AG04449 (cell line): ENCODE data around the gene SEMA3B.

ENCODE experiments used
- CTCF ChIA-PET: fragments of 350-600 bp; formaldehyde crosslinking; extraction: SDS; loops from one replicate; lab custom pipeline; 2021; ENCODE audit warnings: antibody characterized with exemption; lab: Yijun Ruan, JAX
- POLR2A ChIA-PET: fragments of 400-600, 350-600 bp; formaldehyde crosslinking; extraction: SDS; loops from one replicate; lab custom pipeline; 2020; ENCODE audit warnings: antibody characterized with exemption, inconsistent platforms; lab: Yijun Ruan, JAX
- DNase-seq: peaks from one replicate; pipeline ENCODE4 v3.0.0-alpha.2; 2010; ENCODE audit warnings: low read depth, low spot score
- H3K4me3 ChIP-seq: 2 replicates; pipeline ENCODE4 v1.5.1; 2011; ENCODE audit warnings: low read depth, mild to moderate bottlenecking, control low read depth, low read length
- TF ChIP-seq, protein P1 (sequence below): IDR thresholded peaks from one replicate; pipeline ENCODE4 v1.5.1; 2011; ENCODE audit warnings: mild to moderate bottlenecking, moderate library complexity, low read length, control low read depth, inconsistent platforms; ENCODE audit not compliant: insufficient read depth; ENCODE audit errors: missing control alignments

The SEMA3B gene

GRCh38 chr3:50245251-50245745 lies 23.6 kb upstream of the SEMA3B start:
- no peak for DNase-seq
- ChIA-PET POLR2A (no interaction called here), CTCF (interaction anchor here (0.8 to 47.4 kb wide), 5 partner anchors 11 to 53 kb away, joined by 5 to 1609 read pairs (median 33); partner anchors contain the start of genes GNAT1, LSMEM2 and SEMA3B)
- H3K4me3 ChIP-seq = peak overlapping the region; percentile 51; the same call in 1 of the 2 replicates
- TF ChIP-seq, protein P1, sequence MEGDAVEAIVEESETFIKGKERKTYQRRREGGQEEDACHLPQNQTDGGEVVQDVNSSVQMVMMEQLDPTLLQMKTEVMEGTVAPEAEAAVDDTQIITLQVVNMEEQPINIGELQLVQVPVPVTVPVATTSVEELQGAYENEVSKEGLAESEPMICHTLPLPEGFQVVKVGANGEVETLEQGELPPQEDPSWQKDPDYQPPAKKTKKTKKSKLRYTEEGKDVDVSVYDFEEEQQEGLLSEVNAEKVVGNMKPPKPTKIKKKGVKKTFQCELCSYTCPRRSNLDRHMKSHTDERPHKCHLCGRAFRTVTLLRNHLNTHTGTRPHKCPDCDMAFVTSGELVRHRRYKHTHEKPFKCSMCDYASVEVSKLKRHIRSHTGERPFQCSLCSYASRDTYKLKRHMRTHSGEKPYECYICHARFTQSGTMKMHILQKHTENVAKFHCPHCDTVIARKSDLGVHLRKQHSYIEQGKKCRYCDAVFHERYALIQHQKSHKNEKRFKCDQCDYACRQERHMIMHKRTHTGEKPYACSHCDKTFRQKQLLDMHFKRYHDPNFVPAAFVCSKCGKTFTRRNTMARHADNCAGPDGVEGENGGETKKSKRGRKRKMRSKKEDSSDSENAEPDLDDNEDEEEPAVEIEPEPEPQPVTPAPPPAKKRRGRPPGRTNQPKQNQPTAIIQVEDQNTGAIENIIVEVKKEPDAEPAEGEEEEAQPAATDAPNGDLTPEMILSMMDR = no peak

DNA sequence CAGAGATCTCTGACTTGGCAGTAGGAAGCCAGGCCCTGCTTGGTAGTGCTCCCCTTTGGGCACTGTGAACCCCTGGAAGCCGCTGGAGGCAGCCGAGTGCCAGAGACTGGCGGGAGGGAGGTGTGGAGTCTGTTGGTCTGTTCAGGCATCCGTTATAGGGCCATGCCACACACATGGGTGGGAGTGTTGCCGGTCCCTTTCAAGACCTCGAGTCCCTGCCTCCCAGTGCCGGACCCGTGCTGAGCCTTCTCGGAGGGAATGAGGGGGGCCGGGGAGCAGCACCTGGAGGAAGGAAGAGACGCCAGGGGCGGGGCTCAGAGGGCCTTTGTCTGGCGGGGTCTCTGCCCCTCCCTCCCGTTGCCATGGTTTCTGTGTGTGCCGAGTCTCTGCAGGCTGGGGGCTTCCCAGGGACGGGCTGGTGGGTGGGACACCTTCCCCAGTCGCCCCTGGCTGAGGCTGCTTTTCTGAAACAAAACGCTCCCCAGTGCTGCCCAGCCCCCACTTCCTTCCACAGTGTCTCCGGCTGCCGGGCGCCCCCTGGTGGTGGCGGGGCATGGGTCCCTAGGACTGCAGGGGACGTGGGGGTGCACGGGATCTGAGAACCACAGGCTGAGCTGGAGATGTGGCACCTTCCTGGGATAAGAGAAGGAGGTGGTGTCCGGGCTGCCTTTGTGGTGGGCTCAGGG lies 23.0 kb upstream of the SEMA3B start:
- POLR2A ChIA-PET = interaction anchor here (0.7 to 3.1 kb wide), 9 partner anchors 8 to 91 kb away, joined by 3 to 25 read pairs (median 5); partner anchors contain the start of genes GNAI2, HYAL3, NAA80 and SEMA3B
- CTCF ChIA-PET = interaction anchor here (0.6 to 47.4 kb wide), 25 partner anchors 7 to 575 kb away, joined by 3 to 1609 read pairs (median 3); partner anchors contain the start of genes GNAI2, GNAT1, HYAL2 and HYAL3
- TF ChIP-seq, protein P1 = peak; percentile 99
- peak; percentile 34 for DNase-seq
- peak overlapping the region; percentile 51 for H3K4me3 ChIP-seq

GRCh38 chr3:50246517-50246954 lies 22.4 kb upstream of the SEMA3B start:
- DNase-seq = peak; percentile 65
- peak overlapping the region; percentile 42 for H3K4me3 ChIP-seq
- TF ChIP-seq, protein P1 = no peak
- POLR2A ChIA-PET = interaction anchor here (0.7 to 3.1 kb wide), 9 partner anchors 8 to 90 kb away, joined by 3 to 25 read pairs (median 5); partner anchors contain the start of genes GNAI2, HYAL3, NAA80 and SEMA3B
- CTCF ChIA-PET = interaction anchor here (0.6 to 47.4 kb wide), 24 partner anchors 8 to 575 kb away, joined by 3 to 1609 read pairs (median 3); partner anchors contain the start of genes GNAI2, GNAT1, HYAL2 and HYAL3

DNA sequence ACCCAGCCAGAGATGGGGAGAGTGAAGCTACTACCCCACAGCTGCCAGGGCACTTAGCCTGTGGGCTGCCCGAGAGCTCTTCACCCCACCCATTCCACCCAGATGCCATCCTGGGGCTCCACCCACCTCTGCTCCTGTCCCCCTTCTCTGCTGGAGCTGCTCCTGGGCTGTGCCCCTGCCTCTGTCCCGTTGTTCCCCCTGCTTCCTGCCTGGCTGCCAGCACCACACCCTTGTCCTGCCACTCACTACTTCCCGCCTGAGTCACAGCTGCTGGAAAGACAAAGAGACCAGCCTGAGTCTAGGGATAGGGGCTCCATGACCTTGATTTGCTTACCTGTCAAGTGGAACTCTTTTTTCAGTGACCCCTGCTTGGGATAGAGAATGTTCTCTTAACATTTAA lies 20.6 kb upstream of the SEMA3B start:
- TF ChIP-seq, protein P1 = no peak
- no peak for DNase-seq
- H3K4me3 ChIP-seq = no peak overlapping the region
- ChIA-PET POLR2A (interaction anchor here (0.8 to 3.1 kb wide), 4 partner anchors 11 to 16 kb away, joined by 3 to 25 read pairs (median 5); partner anchors contain the start of gene GNAI2), CTCF (interaction anchor here (11.0 to 47.4 kb wide), 3 partner anchors 10 to 56 kb away, joined by 125 to 1609 read pairs (median 1609); partner anchors contain the start of genes GNAI2, GNAT1, LSMEM2 and SEMA3B)

- no peak for DNase-seq
- CTCF ChIA-PET = interaction anchor here (11.0 to 47.4 kb wide), 3 partner anchors 11 to 57 kb away, joined by 125 to 1609 read pairs (median 1609); partner anchors contain the start of genes GNAI2, GNAT1, LSMEM2 and SEMA3B
- H3K4me3 ChIP-seq = no peak overlapping the region
- POLR2A ChIA-PET = interaction anchor here (1.0 to 2.5 kb wide), 4 partner anchors 11 to 15 kb away, joined by 3 to 10 read pairs (median 5); partner anchors contain the start of gene GNAI2
- TF ChIP-seq, protein P1 = no peak
Measured at GRCh38 chr3:50249457-50249856, 19.5 kb upstream of the SEMA3B start.
